GM19025 (cell line): ENCODE data around the gene CDC73.

Source experiments
- ATAC-seq: cut with Tn5 transposase; IDR thresholded peaks from one replicate; pipeline ENCODE4 v1.9.1; 2021; ENCODE audit warnings: mild to moderate bottlenecking, low read depth, moderate library complexity; ENCODE audit not compliant: unreplicated experiment

CDC73 gene

GRCh38 chr1:193121616-193122593, at the start of gene CDC73:
Gene CDC73, plus strand, starts transcription at chr1:193122031. Its CDS starts 170 bp downstream, at chr1:193122201.
- ATAC-seq: peak; percentile 90

GRCh38 chr1:193077991-193078390, 43.8 kb upstream of the CDC73 start:
- no peak for ATAC-seq

GRCh38 chr1:193079187-193079586, 42.6 kb upstream of the CDC73 start:
- no peak for ATAC-seq

GRCh38 chr1:193083365-193084088, 38.3 kb upstream of the CDC73 start:
- ATAC-seq: peak; percentile 96

- no peak for ATAC-seq
Measured at GRCh38 chr1:193085263-193085662, 36.6 kb upstream of the CDC73 start.

GRCh38 chr1:193086342-193086741, 35.5 kb upstream of the CDC73 start:
- no peak for ATAC-seq

- ATAC-seq: no peak
Measured at GRCh38 chr1:193087893-193088292, 33.9 kb upstream of the CDC73 start.

GRCh38 chr1:193090865-193091264, 31.0 kb upstream of the CDC73 start:
- no peak for ATAC-seq

GRCh38 chr1:193094112-193094511, 27.7 kb upstream of the CDC73 start:
- ATAC-seq: no peak

- ATAC-seq: no peak
Measured at GRCh38 chr1:193102662-193103061, 19.2 kb upstream of the CDC73 start.

- ATAC-seq: no peak
Measured at GRCh38 chr1:193103759-193104501, 17.9 kb upstream of the CDC73 start.

- peak; percentile 29 for ATAC-seq
Measured at GRCh38 chr1:193104502-193104906, 17.3 kb upstream of the CDC73 start.

GRCh38 chr1:193104907-193105820, 16.7 kb upstream of the CDC73 start, which contains the start of gene GLRX2:
Gene GLRX2, minus strand, starts transcription at chr1:193105414. Its CDS starts 32 bp downstream, at chr1:193105382.
- peak; percentile 95 for ATAC-seq

GRCh38 chr1:193105821-193106177, 16.0 kb upstream of the CDC73 start:
- no peak for ATAC-seq

- ATAC-seq: no peak
Measured at GRCh38 chr1:193108471-193108870, 13.4 kb upstream of the CDC73 start.

- no peak for ATAC-seq
Measured at GRCh38 chr1:193109619-193110018, 12.2 kb upstream of the CDC73 start.

- ATAC-seq: no peak
Measured at GRCh38 chr1:193110246-193110645, 11.6 kb upstream of the CDC73 start.

- ATAC-seq: no peak
Measured at GRCh38 chr1:193110864-193111263, 11.0 kb upstream of the CDC73 start.

- no peak for ATAC-seq
Measured at GRCh38 chr1:193111641-193112090, 10.2 kb upstream of the CDC73 start.
